GM18505 (cell line): ENCODE results near the gene PTP4A2.

ENCODE experiments used
- ATAC-seq: cut with Tn5 transposase; IDR thresholded peaks from one replicate; pipeline ENCODE4 v1.9.1; 2021; ENCODE audit not compliant: unreplicated experiment
- POLR2A ChIP-seq: IDR thresholded peaks from 4 replicates; pipeline ENCODE4 v1.6.1; 2011; ENCODE audit warnings: borderline replicate concordance; ENCODE audit not compliant: insufficient read depth, insufficient read length; ENCODE audit errors: extremely low read depth

The PTP4A2 gene

DNA sequence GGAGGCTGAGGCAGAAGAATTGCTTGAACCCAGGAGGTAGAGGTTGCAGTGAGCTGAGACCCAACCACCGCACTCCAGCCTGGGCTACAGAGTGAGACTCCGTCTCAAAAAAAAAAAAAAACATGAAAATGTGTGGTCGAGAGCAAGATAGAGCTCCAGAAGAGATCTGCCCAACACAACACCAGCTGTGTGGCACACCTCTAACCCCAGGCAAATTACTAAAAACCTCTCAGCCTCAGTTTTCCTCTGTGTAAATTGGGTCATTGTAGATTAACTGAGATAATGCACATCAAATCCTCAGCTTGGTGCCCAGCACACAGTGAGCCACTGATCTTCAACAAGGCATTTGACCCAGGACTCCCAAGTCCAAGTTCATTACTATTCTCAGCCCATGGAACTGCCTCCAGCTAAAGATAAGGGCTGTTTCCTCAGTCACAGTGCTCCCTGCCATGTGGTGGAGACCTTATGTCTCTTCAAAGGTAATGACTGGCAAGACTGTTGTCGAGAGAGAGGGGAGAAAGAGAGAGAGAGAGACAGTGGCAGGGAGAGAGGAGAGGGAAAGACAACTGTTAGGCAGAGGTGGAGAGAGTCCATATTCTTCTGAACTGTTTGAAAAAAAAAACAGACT lies 58.1 kb downstream of the PTP4A2 start:
- no peak for ATAC-seq
- TF ChIP-seq POLR2A: no peak

DNA sequence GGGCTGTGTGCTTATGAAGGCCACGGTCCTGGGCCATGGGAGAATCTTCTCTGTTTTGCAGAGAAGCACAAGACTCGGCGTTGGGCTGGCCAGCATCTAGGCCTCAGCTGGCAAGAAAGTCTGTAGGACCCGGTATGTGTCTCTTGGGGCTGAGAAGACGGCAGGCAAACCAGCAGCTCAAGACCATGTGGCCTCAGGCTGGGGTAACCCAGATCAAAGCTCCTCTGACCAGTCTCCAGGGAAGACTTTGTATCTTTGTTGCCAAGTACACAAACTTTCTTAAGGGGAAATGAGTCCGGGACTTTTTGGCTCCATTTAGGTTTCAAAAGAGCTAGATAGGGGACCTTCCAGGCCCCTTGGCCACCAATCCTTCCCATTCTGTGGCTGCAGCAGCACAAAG lies 60.1 kb downstream of the PTP4A2 start:
- no peak for TF ChIP-seq POLR2A
- ATAC-seq: no peak

- no peak for ATAC-seq
- TF ChIP-seq POLR2A: no peak
Measured at GRCh38 chr1:31877544-31877943, 60.6 kb downstream of the PTP4A2 start.

DNA sequence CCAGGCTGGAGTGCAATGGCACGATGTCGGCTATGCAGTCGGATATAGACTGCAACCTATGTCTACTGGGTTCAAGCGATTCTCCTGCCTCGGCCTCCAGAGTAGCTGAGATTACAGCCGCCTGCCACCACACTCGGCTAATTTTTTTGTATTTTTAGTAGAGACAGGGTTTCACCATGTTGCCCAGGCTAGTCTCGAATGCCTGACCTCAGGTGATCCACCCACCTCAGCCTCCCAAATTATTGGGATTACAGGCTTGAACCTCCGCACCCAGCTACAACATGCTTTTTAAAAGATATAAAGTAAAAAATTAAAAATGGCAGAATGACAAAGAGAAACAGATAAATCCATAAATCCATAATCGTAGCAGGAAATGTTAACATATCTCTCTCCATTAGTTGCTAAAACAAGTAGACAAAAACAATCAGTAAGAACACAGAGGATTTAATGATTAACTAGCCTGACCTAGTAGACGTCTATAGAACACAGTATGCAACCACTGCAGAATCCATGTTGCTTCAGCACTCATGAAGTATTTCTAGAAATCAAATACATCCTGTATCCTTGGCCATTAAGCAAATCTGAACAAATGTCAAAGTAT lies 62.4 kb downstream of the PTP4A2 start:
- no peak for ATAC-seq
- no peak for TF ChIP-seq POLR2A

DNA sequence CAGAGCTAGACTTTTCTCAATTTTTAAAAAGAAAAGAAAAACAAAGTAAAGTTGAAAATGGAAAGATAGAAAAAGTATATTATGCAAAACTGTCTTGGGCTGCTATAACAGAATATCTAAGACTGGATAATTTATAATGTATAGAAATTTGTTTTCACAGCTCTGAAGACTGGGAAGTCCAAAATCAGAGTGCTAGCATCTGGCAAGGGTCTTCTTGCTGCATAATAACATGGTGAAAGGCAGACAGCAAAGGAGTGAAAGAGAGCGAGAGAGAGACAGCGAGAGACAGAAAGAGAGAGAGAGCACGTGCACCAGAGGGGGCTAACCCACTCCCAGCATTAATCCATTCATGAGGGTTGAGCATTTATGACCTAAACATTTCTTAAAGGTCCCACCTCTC lies 63.2 kb downstream of the PTP4A2 start:
- ATAC-seq: no peak
- no peak for TF ChIP-seq POLR2A

DNA sequence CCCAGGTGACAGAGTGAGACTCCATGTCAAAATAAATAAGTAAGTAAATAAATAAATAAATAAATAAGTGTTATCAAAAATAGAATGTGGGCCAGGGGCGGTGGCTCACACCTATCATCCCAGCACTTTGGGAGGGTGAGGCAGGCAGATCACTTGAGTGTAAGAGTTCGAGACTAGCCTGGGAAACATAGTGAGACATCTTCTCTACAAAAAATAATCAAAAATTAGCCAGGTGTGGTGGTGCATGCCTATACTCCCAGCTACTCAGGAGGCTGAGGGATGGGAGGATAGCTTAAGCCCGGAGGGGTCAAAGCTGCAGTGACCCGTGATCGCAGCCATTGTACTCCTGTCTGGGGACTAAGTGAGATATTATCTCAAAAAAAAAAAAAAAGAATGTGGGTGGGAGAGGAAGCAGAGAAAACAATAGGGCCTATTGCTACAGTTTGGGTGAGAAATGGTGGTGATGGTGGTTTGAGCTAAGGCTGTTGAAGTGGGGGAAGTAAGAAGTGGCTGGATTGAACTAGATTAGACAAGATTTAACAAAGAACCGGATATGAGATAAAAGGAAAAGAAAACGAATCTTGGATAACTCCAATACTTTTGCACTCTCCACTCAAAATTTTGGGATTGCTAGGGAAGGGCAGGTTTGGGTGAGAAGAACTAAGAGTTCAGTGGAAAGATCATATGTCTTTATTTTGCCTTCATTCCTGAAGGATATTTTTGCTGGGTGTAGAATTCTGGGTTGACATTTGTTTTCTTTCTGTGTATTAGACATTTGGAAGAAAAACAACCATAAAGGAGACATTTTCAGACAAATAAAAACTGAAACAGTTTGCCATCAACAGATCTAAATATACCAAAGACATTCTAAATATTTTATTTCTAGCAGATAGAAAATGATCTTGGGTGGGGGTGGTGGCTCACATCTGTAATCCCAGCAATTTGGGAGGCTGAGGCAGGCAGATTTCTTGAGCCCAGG lies 65.2 kb downstream of the PTP4A2 start:
- TF ChIP-seq POLR2A: no peak
- ATAC-seq: no peak

- no peak for TF ChIP-seq POLR2A
- ATAC-seq: no peak
Measured at GRCh38 chr1:31871703-31872102, 66.5 kb downstream of the PTP4A2 start.

GRCh38 chr1:31870086-31870736 lies 68.0 kb downstream of the PTP4A2 start:
- no peak for ATAC-seq
- no peak for TF ChIP-seq POLR2A

GRCh38 chr1:31869449-31869848 lies 68.7 kb downstream of the PTP4A2 start:
- ATAC-seq: no peak
- no peak for TF ChIP-seq POLR2A

DNA sequence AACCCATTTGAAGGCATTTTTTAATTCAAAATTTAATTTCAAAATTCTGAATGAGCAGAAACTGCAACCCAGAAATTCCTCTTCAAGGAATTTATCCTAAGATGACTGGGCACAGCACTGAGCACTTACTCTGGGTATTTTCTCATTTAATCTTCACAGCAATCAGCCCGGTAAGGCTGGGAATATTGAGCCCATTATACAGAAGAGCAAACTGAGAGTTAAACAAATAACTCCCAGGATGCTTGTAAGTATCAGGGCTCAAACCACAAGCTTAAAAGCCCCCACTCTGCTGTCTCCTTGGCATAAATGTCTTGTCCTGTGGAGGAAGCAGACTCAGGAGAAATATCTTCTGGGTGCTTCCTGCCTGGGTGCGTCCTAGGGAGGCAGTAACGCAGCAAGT lies 69.3 kb downstream of the PTP4A2 start:
- no peak for ATAC-seq
- no peak for TF ChIP-seq POLR2A

DNA sequence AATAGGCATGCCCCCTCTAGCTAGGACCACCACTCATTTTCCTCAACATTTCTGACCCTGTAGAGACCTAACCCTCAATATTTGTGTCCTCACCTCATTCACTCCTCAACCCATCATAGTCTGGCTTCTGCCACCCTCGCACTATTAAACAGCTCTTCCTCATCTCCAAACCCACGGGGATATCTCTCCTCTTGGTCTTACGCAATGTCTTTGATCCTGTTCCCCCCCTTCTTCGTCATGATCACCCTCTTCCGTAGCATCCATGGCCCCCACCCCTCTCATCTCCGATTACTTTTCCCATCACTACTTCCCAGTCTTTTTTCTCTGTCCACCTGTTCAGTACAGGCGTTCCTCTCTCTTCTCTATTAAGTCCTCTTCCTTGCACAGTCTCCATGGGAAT lies 70.6 kb downstream of the PTP4A2 start:
- no peak for TF ChIP-seq POLR2A
- ATAC-seq: no peak

DNA sequence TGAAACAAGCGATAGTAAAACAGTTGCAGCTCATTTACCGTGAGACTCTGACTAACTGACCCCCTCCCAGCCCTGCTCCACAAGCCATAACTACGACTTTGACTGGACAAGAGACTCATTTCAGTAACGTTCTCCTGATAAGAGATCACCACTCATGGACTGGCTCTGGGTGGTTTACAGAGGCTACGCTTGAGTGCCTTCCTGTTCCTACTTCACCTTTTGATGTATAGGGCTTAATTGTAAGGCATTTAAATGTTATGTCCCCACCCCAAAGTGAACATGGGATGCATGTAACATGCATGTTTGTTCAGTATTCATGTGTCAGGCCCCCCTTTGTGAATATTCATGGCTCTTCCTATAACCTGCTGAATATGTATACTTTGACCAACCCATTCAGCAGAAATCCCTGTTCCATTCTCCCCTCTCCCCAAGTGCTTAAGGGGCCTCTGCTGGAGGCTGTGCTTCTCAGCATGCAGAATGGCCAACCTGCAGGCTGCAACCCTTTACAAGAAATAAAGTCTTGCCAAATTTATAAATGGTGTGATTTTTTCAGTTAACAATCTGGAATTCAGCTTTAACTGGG lies 71.6 kb downstream of the PTP4A2 start:
- TF ChIP-seq POLR2A: no peak
- no peak for ATAC-seq
